Mucosa of descending colon (tissue), 3 donors: Measurements from ENCODE around the gene ARL5A. TPM values are rescaled to one million over a fixed set of nuclear protein-coding genes. Genes with fewer than 3 reads are reported as not detected.

Experiments used
- ATAC-seq: fragments of 200-7000 bp; cut with Tn5 transposase; one replicate; pipeline ENCODE4 v1.9.1; 2020; ENCODE audit warnings: mild to moderate bottlenecking, moderate library complexity
- DNase-seq, 3 donors: peaks; one replicate each; pipeline ENCODE4 v3.0.0-alpha.2; 2020
- H3K36me3 ChIP-seq: fragments of 200-600 bp; one replicate; pipeline ENCODE4 v1.8.0; 2021; ENCODE audit warnings: low read depth, mild to moderate bottlenecking
- H3K4me1 ChIP-seq: fragments of 200-600 bp; one replicate; pipeline ENCODE4 v1.8.0; 2021; ENCODE audit warnings: low read depth, mild to moderate bottlenecking
- H3K4me3 ChIP-seq: fragments of 200-600 bp; one replicate; pipeline ENCODE4 v1.8.0; 2021; ENCODE audit warnings: mild to moderate bottlenecking
- H3K9me3 ChIP-seq: fragments of 200-600 bp; one replicate; pipeline ENCODE4 v1.8.0; 2021; ENCODE audit warnings: mild to moderate bottlenecking
- CTCF ChIP-seq: fragments of 200-600 bp; IDR thresholded peaks from one replicate; pipeline ENCODE4 v1.8.0; 2022; ENCODE audit warnings: antibody characterized with exemption, mild to moderate bottlenecking
- intact Hi-C, 2 donors: fragments of 100-400 bp; cut with DNase I in 1 of 2; cut with micrococcal nuclease in 1 of 2; formaldehyde crosslinking; loops; one replicate each; pipeline versions ENCODE4 v1.11.0 to v1.11.1; 2022; cut with DNase I, micrococcal nuclease
- total RNA-seq, 3 donors: library from RNA; stranded (reverse); fragmentation: NEBNext Ultra II Directional in 2 of 3; extraction: Animal tissue kit (Norgen Biotek cat#: 25700) in 2 of 3; gene quantifications; one replicate each; pipeline versions ENCODE4 v1.2.1 to v1.2.4, GENCODE V29; 2021 to 2023
- donor health status: DM: no; HTN: no; CAD: no; lungs with moderate emphysema.
- donor health status: DM: no; HTN: no; CAD: no.
- donor health status: DM: no; HTN: yes; CAD: no.

Gene ARL5A
- total RNA-seq, 3 donors from 2014 or later, result 38.5 to 55.9 (median 39.5) TPM

GRCh38 chr2:151844211-151844896, 16.1 kb upstream of the ARL5A start:
- no peaks in the 10 kb centered on the region for H3K4me1 ChIP-seq
- no peak for DNase-seq
- TF ChIP-seq CTCF, result no peak
- intact Hi-C loops, result no loop called here
- H3K36me3 ChIP-seq, result no peaks in the 10 kb centered on the region
- no peaks in the 10 kb centered on the region for H3K9me3 ChIP-seq
- no peak overlapping the region for H3K4me3 ChIP-seq
- ATAC-seq, result no peak

- no peaks in the 10 kb centered on the region for H3K36me3 ChIP-seq
- intact Hi-C loops, result no loop called here
- TF ChIP-seq CTCF, result no peak
- no peaks in the 10 kb centered on the region for H3K4me1 ChIP-seq
- no peak for ATAC-seq
- no peak overlapping the region for H3K4me3 ChIP-seq
- no peaks in the 10 kb centered on the region for H3K9me3 ChIP-seq
- no peak for DNase-seq
Observed at GRCh38 chr2:151843691-151844061, 15.5 kb upstream of the ARL5A start.

GRCh38 chr2:151842830-151843690, 14.8 kb upstream of the ARL5A start:
- Histone ChIP-seq H3K9me3 (no peaks in the 10 kb centered on the region), H3K36me3 (no peaks in the 10 kb centered on the region), H3K4me3 (no peak overlapping the region), H3K4me1 (no peaks in the 10 kb centered on the region)
- no peak for TF ChIP-seq CTCF
- ATAC-seq (no peak), DNase-seq (no peak)
- intact Hi-C loops, result no loop called here

GRCh38 chr2:151841047-151841424, 12.8 kb upstream of the ARL5A start:
- H3K9me3 ChIP-seq, result no peaks in the 10 kb centered on the region
- ATAC-seq (no peak), DNase-seq (no peak)
- TF ChIP-seq CTCF, result no peak
- intact Hi-C loops, result no loop called here
- no peaks in the 10 kb centered on the region for H3K36me3 ChIP-seq
- H3K4me1 ChIP-seq, result no peaks in the 10 kb centered on the region
- no peak overlapping the region for H3K4me3 ChIP-seq

- DNase-seq, result no peak
- no peak overlapping the region for H3K4me3 ChIP-seq
- peak; percentile 40 for ATAC-seq
- no peaks in the 10 kb centered on the region for H3K4me1 ChIP-seq
- no peak for TF ChIP-seq CTCF
- no peaks in the 10 kb centered on the region for H3K9me3 ChIP-seq
- H3K36me3 ChIP-seq, result no peaks in the 10 kb centered on the region
- intact Hi-C loops, result no loop called here
Observed at GRCh38 chr2:151840216-151841046, 12.2 kb upstream of the ARL5A start.
